AG10803 (cell line): ENCODE results near the gene ADGRG4.

ENCODE experiments used
- DNase-seq: peaks from one replicate; pipeline ENCODE4 v3.0.0; 2010; ENCODE audit warnings: low read depth
- H3K4me3 ChIP-seq: 2 replicates; pipeline ENCODE4 v1.5.1; 2011; ENCODE audit warnings: mild to moderate bottlenecking, low read length, control low read depth
- CTCF ChIP-seq: conservative IDR thresholded peaks from 2 replicates; pipeline ENCODE4 v1.5.1; 2011; ENCODE audit warnings: mild to moderate bottlenecking, low read length, control low read depth, inconsistent platforms

ADGRG4 gene

GRCh38 chrX:136319600-136319999 is 18.8 kb downstream of the ADGRG4 start:
- no peak for TF ChIP-seq CTCF
- no peak for DNase-seq
- H3K4me3 ChIP-seq, result no peak overlapping the region

- no peak for TF ChIP-seq CTCF
Observed at GRCh38 chrX:136321532-136321931, 20.8 kb downstream of the ADGRG4 start.

GRCh38 chrX:136322064-136322463 is 21.3 kb downstream of the ADGRG4 start:
- no peak for DNase-seq
- no peak for TF ChIP-seq CTCF
- H3K4me3 ChIP-seq, result no peak overlapping the region

More at GRCh38 chrX:136321532-136321931, 20.8 kb downstream of the ADGRG4 start:
- no peak for DNase-seq
- no peak overlapping the region for H3K4me3 ChIP-seq

- no peak overlapping the region for H3K4me3 ChIP-seq
- TF ChIP-seq CTCF, result no peak
- DNase-seq, result no peak
Observed at GRCh38 chrX:136325377-136325776, 24.6 kb downstream of the ADGRG4 start.

- TF ChIP-seq CTCF, result no peak
- no peak overlapping the region for H3K4me3 ChIP-seq
- no peak for DNase-seq
Observed at GRCh38 chrX:136328933-136329332, 28.2 kb downstream of the ADGRG4 start.

- TF ChIP-seq CTCF, result peak; percentile 31
- no peak for DNase-seq
- no peak overlapping the region for H3K4me3 ChIP-seq
Observed at GRCh38 chrX:136336623-136337022, 35.9 kb downstream of the ADGRG4 start.

- TF ChIP-seq CTCF, result no peak
- no peak overlapping the region for H3K4me3 ChIP-seq
- DNase-seq, result no peak
Observed at GRCh38 chrX:136339702-136340101, 38.9 kb downstream of the ADGRG4 start.
